NCI-H2107 (cell line): ENCODE results near the gene UTP18.
"Not testable (repeated sequence)": the region's sequence is repeated elsewhere in the genome, so short reads cannot be mapped to it uniquely, and the experiment has no call there.

ENCODE experiments used
- DNase-seq: peaks from one replicate; lab custom pipeline; 2025; lab: John Stamatoyannopoulos, UW

The UTP18 gene

DNA sequence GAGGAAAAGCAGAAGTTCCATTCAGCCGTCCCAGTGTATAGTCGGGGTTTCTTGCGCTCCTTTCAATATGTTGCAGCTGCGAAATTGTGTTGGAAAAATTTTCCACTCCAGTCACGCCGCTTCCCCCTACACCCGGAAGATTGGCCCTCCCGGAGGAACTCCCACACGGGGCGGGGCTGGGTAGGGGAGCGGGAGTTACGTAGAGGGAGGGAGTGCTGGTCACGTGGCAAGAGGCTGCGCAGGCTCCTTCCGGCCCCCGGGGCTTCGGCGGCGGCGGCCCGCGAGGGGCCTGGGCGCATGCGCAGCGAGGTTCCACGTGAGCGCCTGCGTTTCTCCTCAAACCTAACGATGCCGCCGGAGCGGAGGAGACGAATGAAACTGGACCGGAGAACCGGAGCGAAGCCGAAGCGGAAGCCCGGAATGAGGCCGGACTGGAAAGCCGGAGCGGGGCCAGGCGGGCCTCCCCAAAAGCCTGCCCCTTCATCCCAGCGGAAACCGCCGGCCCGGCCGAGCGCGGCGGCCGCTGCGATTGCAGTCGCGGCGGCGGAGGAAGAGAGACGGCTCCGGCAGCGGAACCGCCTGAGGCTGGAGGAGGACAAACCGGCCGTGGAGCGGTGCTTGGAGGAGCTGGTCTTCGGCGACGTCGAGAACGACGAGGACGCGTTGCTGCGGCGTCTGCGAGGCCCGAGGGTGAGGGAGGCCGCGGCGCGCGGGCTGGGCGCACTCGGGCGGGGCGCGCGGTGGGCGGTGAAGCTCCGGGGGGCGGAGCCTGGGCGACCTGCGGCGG, at the start of gene UTP18:
UTP18 (plus strand) TSS at position 310 of the 787 bp plus-strand sequence; CDS start at position 349, 39 bp downstream.
- DNase-seq, result peak; percentile 90

DNA sequence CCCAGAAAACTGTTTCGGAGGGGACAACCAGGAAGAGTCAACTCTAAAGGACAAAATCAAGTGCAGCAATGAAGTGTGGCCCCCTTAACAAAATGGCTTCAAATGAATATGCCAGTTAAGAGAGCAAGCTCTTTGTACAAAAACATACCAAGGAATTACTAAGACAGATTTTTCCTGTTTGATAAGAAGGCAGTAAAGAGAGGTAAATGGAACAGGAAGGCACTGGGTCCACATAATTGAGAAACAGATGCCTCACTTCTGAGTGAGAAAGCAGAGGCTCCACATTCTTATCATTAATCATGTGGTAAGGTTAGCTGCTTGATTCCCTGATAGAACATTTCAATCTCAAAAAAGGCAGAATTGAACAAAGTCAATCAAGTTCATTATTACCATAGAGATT, 45.4 kb upstream of the UTP18 start:
- no peak for DNase-seq

DNA sequence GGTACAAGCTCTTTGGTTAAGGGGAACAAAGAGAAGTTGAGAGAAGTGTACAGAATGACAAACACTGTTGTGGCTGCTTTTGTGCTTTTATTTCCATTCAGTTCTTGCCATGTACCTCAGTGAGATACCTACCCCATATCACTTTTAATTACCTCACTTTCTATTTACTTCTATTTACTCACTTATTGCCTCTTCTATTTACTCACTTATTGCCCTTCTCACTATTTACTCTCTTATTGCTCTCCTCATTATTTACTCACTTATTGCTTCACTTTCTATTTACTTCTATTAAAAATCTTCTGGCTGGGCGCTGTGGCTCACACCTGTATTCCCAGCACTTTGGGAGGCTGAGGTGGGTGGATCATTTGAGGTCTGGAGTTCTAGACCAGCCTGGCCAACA, 42.4 kb upstream of the UTP18 start:
- no peak for DNase-seq

DNA sequence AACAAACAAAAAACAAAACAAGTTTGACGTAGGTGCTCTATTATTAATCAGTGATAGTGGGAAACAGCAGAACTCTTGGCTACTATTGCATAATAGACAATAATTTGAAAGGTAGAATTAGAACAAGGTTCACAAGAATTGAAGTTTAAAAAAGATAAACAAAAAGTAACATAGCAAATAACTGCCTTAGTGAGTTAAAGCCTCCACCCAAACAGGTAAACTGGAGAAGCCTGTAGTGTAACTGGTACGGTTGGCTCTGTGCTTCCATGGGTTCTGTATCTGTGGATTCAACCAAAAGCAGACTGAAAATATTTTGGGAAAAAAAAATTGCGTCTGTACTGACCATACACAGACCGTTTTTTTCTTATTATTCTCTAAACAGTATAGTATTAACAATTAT, 39.0 kb upstream of the UTP18 start:
- DNase-seq, result no peak

GRCh38 chr17:51224402-51225262, 35.7 kb upstream of the UTP18 start:
- no peak for DNase-seq

GRCh38 chr17:51225523-51225922, 34.8 kb upstream of the UTP18 start:
- not testable (repeated sequence) for DNase-seq

GRCh38 chr17:51228161-51228560, 32.2 kb upstream of the UTP18 start:
- no peak for DNase-seq

DNA sequence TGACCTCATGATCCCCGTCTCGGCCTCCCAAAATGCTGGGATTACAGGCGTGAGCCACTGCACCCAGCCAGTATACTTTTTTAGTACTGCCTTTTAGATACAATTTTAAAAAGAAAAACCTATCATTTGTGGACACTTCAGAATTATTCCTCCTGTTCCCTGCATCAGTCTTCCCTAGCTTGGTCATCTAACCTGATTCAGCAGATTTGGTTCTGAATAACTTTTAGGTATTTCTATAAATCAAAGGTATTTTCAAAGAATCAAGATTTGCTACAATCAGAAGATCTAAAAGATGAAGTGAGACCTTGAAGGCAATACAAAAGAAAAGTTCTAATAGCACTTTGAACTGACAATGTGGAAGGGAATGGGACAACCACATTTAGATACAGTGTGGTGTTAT, 30.5 kb upstream of the UTP18 start:
- DNase-seq, result no peak

- DNase-seq, result no peak
Measured at GRCh38 chr17:51230306-51230705, 30.0 kb upstream of the UTP18 start.

GRCh38 chr17:51231999-51232398, 28.3 kb upstream of the UTP18 start:
- no peak for DNase-seq

GRCh38 chr17:51234162-51234561, 26.2 kb upstream of the UTP18 start:
- no peak for DNase-seq

GRCh38 chr17:51238255-51238887, 22.0 kb upstream of the UTP18 start:
- DNase-seq, result no peak

GRCh38 chr17:51240275-51240674, 20.1 kb upstream of the UTP18 start:
- DNase-seq, result no peak

DNA sequence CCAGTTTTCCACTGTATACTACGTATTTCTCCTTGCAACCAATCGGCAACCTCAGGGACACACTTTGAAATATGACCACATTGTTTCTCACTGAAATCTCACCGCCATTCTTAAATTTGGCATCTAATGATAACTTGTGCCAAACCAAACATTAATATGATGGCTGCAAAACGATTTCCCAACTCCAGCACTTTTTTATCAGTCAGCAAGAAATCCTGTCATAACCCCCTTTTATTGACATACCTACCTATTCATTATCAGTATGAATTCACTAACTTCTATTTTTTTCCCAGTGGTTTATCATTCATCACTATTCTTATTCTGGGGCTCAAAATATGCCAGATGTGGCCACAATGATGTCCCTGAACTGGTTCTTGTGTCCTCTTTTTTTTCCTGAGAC, 16.3 kb upstream of the UTP18 start:
- DNase-seq, result no peak

DNA sequence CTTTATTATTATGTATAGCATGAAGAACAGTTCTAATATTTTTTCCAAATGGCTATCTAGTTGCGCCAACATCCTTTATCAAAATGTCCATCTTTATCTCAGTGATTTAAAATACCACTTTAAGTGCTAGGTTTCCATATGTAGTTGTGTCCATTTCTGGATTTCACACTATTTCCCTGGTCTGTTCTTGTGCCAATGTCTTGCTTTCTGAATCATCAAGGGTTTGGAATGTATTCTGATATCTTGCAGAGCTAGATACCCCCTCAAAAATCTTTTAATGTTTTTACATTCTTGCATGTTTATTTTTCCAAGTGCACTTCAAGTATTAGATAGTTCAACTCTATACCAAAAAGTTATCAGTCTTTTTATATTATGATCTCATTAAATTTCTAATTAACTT, 14.8 kb upstream of the UTP18 start:
- DNase-seq, result no peak

GRCh38 chr17:51250314-51250840, 10.0 kb upstream of the UTP18 start:
- no peak for DNase-seq

DNA sequence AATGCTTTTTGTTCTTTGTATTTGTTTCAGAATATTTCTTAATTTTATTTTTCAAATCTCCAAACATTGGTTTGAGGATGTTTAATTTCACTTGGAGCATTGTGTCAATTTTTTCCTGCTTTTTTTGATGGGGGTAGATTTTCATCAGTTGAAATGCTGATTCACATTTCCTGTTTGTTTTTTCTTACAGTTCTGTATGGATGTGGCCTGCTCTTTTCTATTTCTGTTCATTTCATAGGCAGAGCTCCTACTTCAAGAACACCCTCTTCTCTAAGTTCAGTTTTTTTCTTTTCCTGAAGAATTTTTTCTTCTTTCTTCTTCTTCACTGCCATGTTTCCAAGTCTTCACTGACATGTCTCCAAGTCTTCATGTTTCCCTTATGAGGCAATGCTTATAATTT, 9.3 kb upstream of the UTP18 start:
- no peak for DNase-seq

DNA sequence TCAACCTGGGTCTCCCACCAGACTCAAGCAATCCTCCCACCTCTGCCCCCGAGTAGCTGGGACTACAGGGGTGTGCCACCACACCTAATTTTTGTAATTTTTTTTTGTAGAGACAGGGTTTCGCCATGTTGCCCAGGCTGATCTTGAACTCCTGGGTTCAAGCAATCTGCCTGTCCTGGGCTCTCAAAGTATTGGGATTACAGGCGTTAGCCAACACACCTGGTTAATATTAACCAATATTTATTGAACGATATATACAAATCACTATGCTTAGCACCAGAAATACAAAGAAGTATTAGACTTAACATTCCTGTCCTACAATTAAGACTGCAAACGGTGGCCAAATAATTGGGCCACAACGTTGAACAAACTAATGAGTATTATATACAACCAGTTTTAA, 4.7 kb upstream of the UTP18 start:
- no peak for DNase-seq

DNA sequence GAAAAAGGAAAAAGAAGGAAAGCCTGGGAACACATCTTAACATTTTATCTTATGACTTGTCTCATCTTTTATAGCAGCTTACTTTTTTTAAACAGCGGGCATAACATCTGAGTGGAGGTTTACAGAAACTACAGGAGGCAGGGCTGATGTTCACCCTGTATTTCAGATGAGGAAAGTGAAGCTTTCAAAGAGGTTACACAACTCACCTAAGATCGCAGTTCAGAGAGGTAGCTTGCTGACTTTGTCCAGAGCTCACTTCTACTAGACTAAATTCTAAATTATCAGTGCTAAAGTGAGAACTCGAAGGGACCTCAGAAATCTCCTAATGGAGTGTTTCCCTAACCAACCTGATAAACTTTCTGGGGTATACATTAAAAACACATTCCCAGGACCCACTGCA, 4.2 kb upstream of the UTP18 start:
- DNase-seq, result no peak

- no peak for DNase-seq
Measured at GRCh38 chr17:51257150-51258081, 2.9 kb upstream of the UTP18 start.
